VCaP (cell line): ENCODE results near the gene CSTPP1.

Experiments used
- H3K27ac ChIP-seq: fragments of 450-650 bp; 2 replicates; pipeline ENCODE4 v1.5.1; 2017
- CTCF ChIP-seq: fragments of 450-650 bp; conservative IDR thresholded peaks from 2 replicates; pipeline ENCODE4 v1.5.1; 2017; ENCODE audit warnings: mild to moderate bottlenecking, moderate library complexity

CSTPP1 gene

GRCh38 chr11:47000033-47000432 lies 63.5 kb downstream of the CSTPP1 start:
- H3K27ac ChIP-seq, result no peak overlapping the region
- TF ChIP-seq CTCF, result no peak

- no peak for TF ChIP-seq CTCF
- H3K27ac ChIP-seq, result no peak overlapping the region
Observed at GRCh38 chr11:47001781-47002181, 65.2 kb downstream of the CSTPP1 start.

GRCh38 chr11:47002390-47002789 lies 65.8 kb downstream of the CSTPP1 start:
- no peak for TF ChIP-seq CTCF
- H3K27ac ChIP-seq, result no peak overlapping the region

- TF ChIP-seq CTCF, result no peak
- no peak overlapping the region for H3K27ac ChIP-seq
Observed at GRCh38 chr11:47003180-47003877, 66.8 kb downstream of the CSTPP1 start.

GRCh38 chr11:47004595-47005033 lies 68.1 kb downstream of the CSTPP1 start:
- no peak overlapping the region for H3K27ac ChIP-seq

GRCh38 chr11:47005441-47005840 lies 68.9 kb downstream of the CSTPP1 start:
- TF ChIP-seq CTCF, result no peak
- no peak overlapping the region for H3K27ac ChIP-seq

More at GRCh38 chr11:47004595-47005033, 68.1 kb downstream of the CSTPP1 start:
- no peak for TF ChIP-seq CTCF

GRCh38 chr11:47007579-47007978 lies 71.0 kb downstream of the CSTPP1 start:
- no peak for TF ChIP-seq CTCF
- H3K27ac ChIP-seq, result no peak overlapping the region
